GM21619 (cell line): Measurements from ENCODE around the gene VRK2.
"Not testable (repeated sequence)": the region's sequence is repeated elsewhere in the genome, so short reads cannot be mapped to it uniquely, and the experiment has no call there.

Source experiments
- ATAC-seq: cut with Tn5 transposase; IDR thresholded peaks from one replicate; pipeline ENCODE4 v1.9.1; 2021; ENCODE audit not compliant: unreplicated experiment

Gene VRK2

GRCh38 chr2:58106896-58107295 is 60.3 kb downstream of the VRK2 start:
- no peak for ATAC-seq

- ATAC-seq, result no peak
These were observed 61.5 kb downstream of the VRK2 start for GRCh38 chr2:58107803-58108710.

GRCh38 chr2:58109481-58109880 is 62.9 kb downstream of the VRK2 start:
- no peak for ATAC-seq

GRCh38 chr2:58110765-58111164 is 64.2 kb downstream of the VRK2 start:
- ATAC-seq, result no peak

GRCh38 chr2:58113563-58113962 is 67.0 kb downstream of the VRK2 start:
- not testable (repeated sequence) for ATAC-seq

GRCh38 chr2:58120626-58121229 is 74.1 kb downstream of the VRK2 start:
- ATAC-seq, result no peak

- ATAC-seq, result no peak
These were observed 75.4 kb downstream of the VRK2 start for GRCh38 chr2:58122040-58122439.

- ATAC-seq, result no peak
These were observed 75.9 kb downstream of the VRK2 start for GRCh38 chr2:58122540-58122939.

GRCh38 chr2:58127111-58127510 is 80.5 kb downstream of the VRK2 start:
- no peak for ATAC-seq

GRCh38 chr2:58130238-58130637 is 83.6 kb downstream of the VRK2 start:
- ATAC-seq, result no peak

GRCh38 chr2:58131191-58132011 is 84.8 kb downstream of the VRK2 start:
- ATAC-seq, result no peak

- no peak for ATAC-seq
These were observed 86.8 kb downstream of the VRK2 start for GRCh38 chr2:58133395-58133794.

- no peak for ATAC-seq
These were observed 89.3 kb downstream of the VRK2 start for GRCh38 chr2:58135861-58136260.

GRCh38 chr2:58137221-58137620 is 90.6 kb downstream of the VRK2 start:
- ATAC-seq, result no peak

- ATAC-seq, result no peak
These were observed 91.2 kb downstream of the VRK2 start for GRCh38 chr2:58137856-58138255.

- no peak for ATAC-seq
These were observed 91.9 kb downstream of the VRK2 start for GRCh38 chr2:58138396-58139030.

- no peak for ATAC-seq
These were observed 94.0 kb downstream of the VRK2 start for GRCh38 chr2:58140508-58141072.

- ATAC-seq, result not testable (repeated sequence)
These were observed 99.2 kb downstream of the VRK2 start for GRCh38 chr2:58145769-58146168.

GRCh38 chr2:58146707-58147106 is 100.1 kb downstream of the VRK2 start:
- ATAC-seq, result no peak

- ATAC-seq, result no peak
These were observed 108.7 kb downstream of the VRK2 start for GRCh38 chr2:58155160-58155778.
